Measurements from ENCODE around the gene MUSTN1.

DNA sequence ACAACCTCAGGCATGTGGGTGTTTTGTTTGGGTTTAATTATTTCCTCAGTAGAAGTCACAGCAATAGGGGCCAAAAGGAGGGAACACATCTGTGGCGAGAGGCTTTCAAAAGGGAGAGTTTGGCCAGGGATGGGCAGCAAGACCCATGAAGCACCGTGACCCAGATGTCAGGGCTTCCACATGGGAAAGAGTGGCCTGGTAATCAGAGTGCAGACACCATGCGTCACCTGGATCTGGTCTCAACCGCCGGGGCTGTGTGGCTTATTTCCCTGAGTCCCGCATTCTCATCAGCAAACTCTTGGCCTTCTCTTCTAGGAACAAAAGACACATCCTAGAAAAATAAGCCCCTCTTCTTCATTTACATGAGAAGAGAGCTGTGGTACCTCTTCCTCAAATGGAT, 12.4 kb upstream of the MUSTN1 start:
- TF ChIP-seq, protein P1, sequence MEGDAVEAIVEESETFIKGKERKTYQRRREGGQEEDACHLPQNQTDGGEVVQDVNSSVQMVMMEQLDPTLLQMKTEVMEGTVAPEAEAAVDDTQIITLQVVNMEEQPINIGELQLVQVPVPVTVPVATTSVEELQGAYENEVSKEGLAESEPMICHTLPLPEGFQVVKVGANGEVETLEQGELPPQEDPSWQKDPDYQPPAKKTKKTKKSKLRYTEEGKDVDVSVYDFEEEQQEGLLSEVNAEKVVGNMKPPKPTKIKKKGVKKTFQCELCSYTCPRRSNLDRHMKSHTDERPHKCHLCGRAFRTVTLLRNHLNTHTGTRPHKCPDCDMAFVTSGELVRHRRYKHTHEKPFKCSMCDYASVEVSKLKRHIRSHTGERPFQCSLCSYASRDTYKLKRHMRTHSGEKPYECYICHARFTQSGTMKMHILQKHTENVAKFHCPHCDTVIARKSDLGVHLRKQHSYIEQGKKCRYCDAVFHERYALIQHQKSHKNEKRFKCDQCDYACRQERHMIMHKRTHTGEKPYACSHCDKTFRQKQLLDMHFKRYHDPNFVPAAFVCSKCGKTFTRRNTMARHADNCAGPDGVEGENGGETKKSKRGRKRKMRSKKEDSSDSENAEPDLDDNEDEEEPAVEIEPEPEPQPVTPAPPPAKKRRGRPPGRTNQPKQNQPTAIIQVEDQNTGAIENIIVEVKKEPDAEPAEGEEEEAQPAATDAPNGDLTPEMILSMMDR (IDR thresholded peaks at IDR 0.05): no peak
- TF ChIP-seq POLR2A (IDR thresholded peaks at IDR 0.05): no peak

All from lower leg skin (tissue), 3 donors.